ENCODE results near the gene CAPN3. TPM values are rescaled to one million over a fixed set of nuclear protein-coding genes. Genes with fewer than 3 reads are reported as not detected.

Gene CAPN3
- total RNA-seq, 4 donors from 2014 or later = 0.79 to 16.2 (median 3.9) TPM

DNA sequence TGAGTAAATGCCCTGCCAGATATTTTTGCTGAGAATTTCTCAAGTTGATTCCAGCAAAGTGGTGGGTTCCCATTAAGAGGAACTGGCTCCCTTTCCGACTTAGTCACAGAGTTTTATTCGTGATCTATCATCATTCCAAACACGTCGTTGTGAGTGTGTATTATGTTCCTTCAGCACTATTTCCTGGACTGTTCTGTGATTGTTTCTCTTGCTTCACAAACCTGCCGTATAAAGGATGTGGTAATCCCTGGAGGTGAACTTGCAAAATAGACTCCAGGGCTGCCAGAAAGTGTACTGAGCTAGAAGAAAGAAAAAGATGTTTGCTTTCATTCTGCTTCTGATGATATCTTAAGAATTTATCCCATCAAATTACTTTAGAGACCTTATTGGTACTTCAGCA lies 14.5 kb upstream of the CAPN3 start:
- Histone ChIP-seq H3K27me3 (no peaks in the 10 kb centered on the region), H3K36me3 (peaks cover 0 to 83% of the 10 kb centered on the region in 2 donors), H3K4me1 (no peaks in the 10 kb centered on the region), H3K4me3 (no peak overlapping the region), H3K27ac (peak overlapping the region in 2 of 4 donors; percentile 11 to 47), H3K9me3 (no peaks in the 10 kb centered on the region)
- no peak for TF ChIP-seq CTCF (IDR thresholded peaks at IDR 0.05)
- TF ChIP-seq POLR2AphosphoS5 (IDR thresholded peaks at IDR 0.05) = peak; percentile 22
- WGBS, 2 donors (ENCODE audit: low coverage in 1 of 2) = 38 to 63% methylated on average over 5 of the region's 5 CpGs
- peak; percentile 89 for ATAC-seq

GRCh38 chr15:42345504-42345903 lies 13.8 kb upstream of the CAPN3 start:
- TF ChIP-seq EP300 (IDR thresholded peaks at IDR 0.05) (no peak), CTCF (IDR thresholded peaks at IDR 0.05) (no peak)
- H3K36me3 ChIP-seq = peaks cover 0 to 89% of the 10 kb centered on the region in 2 donors
- peak overlapping the region in 1 of 4 donors; percentile 44 for H3K27ac ChIP-seq
- no peak overlapping the region for H3K4me3 ChIP-seq
- no peaks in the 10 kb centered on the region for H3K27me3 ChIP-seq
- H3K4me1 ChIP-seq = no peaks in the 10 kb centered on the region
- H3K9me3 ChIP-seq = no peaks in the 10 kb centered on the region
- 95 to 97% methylated on average over 2 to 3 of the region's 3 CpGs for WGBS, 2 donors (ENCODE audit: low coverage in 1 of 2)
- no peak for ATAC-seq

DNA sequence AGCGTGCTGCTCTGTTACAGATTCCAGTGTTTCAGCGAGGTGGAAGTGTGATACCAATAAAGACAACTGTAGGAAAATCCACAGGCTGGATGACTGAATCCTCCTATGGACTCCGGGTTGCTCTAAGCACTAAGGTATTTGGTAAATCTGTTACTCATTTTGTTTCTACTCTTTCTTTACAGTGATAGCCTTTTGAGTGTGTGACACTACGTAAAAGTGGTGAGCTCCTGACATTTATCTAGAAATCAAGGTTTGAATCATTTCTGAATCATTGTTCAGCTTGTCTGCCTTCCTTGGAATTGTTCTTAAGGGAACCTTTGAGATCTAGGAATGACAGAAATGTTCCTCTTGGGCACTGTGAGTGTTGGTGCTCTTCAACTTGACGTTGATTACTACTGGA lies 11.2 kb upstream of the CAPN3 start:
- 92 to 97% methylated on average over 5 of the region's 5 CpGs for WGBS, 2 donors (ENCODE audit: low coverage in 1 of 2)
- H3K27ac ChIP-seq = no peak overlapping the region
- no peaks in the 10 kb centered on the region for H3K27me3 ChIP-seq
- no peak for ATAC-seq
- H3K4me3 ChIP-seq = no peak overlapping the region
- no peak for TF ChIP-seq POLR2AphosphoS5 (IDR thresholded peaks at IDR 0.05)
- TF ChIP-seq POLR2A (IDR thresholded peaks at IDR 0.05) = no peak
- TF ChIP-seq CTCF (IDR thresholded peaks at IDR 0.05) = no peak
- no peak for TF ChIP-seq EP300 (IDR thresholded peaks at IDR 0.05)
- no peaks in the 10 kb centered on the region for H3K9me3 ChIP-seq
- no peaks in the 10 kb centered on the region for H3K4me1 ChIP-seq
- peaks cover 0 to 99% of the 10 kb centered on the region in 2 donors for H3K36me3 ChIP-seq

DNA sequence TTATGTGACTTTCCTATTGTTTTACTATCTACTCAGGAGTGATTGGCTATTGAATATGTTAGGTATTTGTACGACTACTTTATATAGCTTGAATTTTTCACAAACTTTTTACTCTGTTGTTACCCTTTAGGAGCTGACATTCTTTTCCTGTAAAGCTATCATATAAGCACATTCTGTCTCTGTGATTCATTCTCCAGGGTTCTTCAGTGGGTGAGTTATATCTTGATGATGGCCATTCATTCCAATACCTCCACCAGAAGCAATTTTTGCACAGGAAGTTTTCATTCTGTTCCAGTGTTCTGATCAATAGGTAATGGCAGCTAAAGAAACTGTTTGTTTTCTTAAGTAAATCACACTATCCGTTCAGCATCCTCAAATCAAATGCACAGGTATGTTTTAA lies 10.1 kb upstream of the CAPN3 start:
- Histone ChIP-seq H3K4me3 (no peak overlapping the region), H3K27ac (no peak overlapping the region), H3K36me3 (peaks cover 0 to 99% of the 10 kb centered on the region in 2 donors), H3K4me1 (no peaks in the 10 kb centered on the region), H3K9me3 (no peaks in the 10 kb centered on the region), H3K27me3 (no peaks in the 10 kb centered on the region)
- TF ChIP-seq EP300 (IDR thresholded peaks at IDR 0.05) = no peak
- no peak for TF ChIP-seq CTCF (IDR thresholded peaks at IDR 0.05)
- no peak for TF ChIP-seq POLR2AphosphoS5 (IDR thresholded peaks at IDR 0.05)
- no peak for TF ChIP-seq POLR2A (IDR thresholded peaks at IDR 0.05)
- no peak for ATAC-seq
- 65 to 100% methylated on average over 1 to 2 of the region's 2 CpGs for WGBS, 2 donors (ENCODE audit: low coverage in 1 of 2)

DNA sequence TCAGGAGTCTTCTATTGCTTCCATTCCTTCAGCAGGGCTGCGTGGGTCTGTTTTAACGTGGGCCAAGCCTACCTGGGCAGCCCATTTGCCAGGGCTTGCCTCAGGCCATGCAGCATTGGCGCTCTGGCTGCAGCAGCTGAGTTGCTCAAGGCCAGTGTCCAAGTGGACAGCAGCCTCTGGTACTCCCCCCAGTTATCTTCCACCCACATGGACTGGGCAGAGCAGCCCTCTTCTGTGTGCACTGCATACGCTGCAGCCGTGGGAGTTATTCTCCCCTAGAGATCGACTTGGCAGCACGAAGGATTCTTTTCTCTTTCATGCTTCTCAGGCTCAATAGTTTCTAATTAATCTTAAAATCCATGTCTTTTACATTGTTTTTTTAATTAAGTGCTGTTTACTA lies 6.9 kb upstream of the CAPN3 start:
- Histone ChIP-seq H3K27me3 (no peaks in the 10 kb centered on the region), H3K27ac (no peak overlapping the region), H3K9me3 (no peaks in the 10 kb centered on the region), H3K4me3 (no peak overlapping the region), H3K36me3 (peaks cover 0 to 98% of the 10 kb centered on the region in 2 donors), H3K4me1 (no peaks in the 10 kb centered on the region)
- WGBS, 2 donors (ENCODE audit: low coverage in 1 of 2) = 78 to 97% methylated on average over 5 to 6 of the region's 7 CpGs
- no peak for ATAC-seq
- TF ChIP-seq EP300 (IDR thresholded peaks at IDR 0.05) (no peak), CTCF (IDR thresholded peaks at IDR 0.05) (no peak), POLR2AphosphoS5 (IDR thresholded peaks at IDR 0.05) (no peak), POLR2A (IDR thresholded peaks at IDR 0.05) (no peak)
